Transverse colon (tissue), 4 donors: ENCODE data around the gene PLCL1. TPM values are rescaled to one million over a fixed set of nuclear protein-coding genes. Genes with fewer than 3 reads are reported as not detected.

ENCODE experiments used
- DNase-seq: peaks from one replicate; pipeline ENCODE4 v3.0.0-alpha.2; 2019
- H3K27ac ChIP-seq, 4 donors: fragments of 200-600 bp; sonication (generic); 2 replicates each; pipeline ENCODE4 v1.5.1; 2016 to 2018; ENCODE audit warnings: inconsistent platforms in 4 of 4
- H3K27me3 ChIP-seq: fragments of 200-600 bp; sonication (generic); 2 replicates; pipeline ENCODE4 v1.5.1; 2017; ENCODE audit warnings: inconsistent platforms
- H3K36me3 ChIP-seq, 4 donors: fragments of 200-600 bp; sonication (generic); 2 replicates each; pipeline ENCODE4 v1.5.1; 2017 to 2019; ENCODE audit warnings: inconsistent platforms in 4 of 4
- H3K4me1 ChIP-seq, 4 donors: fragments of 200-600 bp; sonication (generic); 2 replicates each; pipeline ENCODE4 v1.5.1; 2017 to 2020; ENCODE audit warnings: inconsistent platforms in 4 of 4
- H3K4me3 ChIP-seq, 4 donors: fragments of 200-600 bp; sonication (generic); 1 replicate in 1 of 4; 2 replicates in 3 of 4; pipeline versions ENCODE4 v1.5.1 to v1.6.1; 2017 to 2019; ENCODE audit warnings: inconsistent platforms in 4 of 4
- H3K9me3 ChIP-seq, 2 donors: fragments of 200-600 bp; sonication (generic); 2 replicates each; pipeline ENCODE4 v1.5.1; 2017 to 2019; ENCODE audit warnings: inconsistent platforms in 2 of 2
- CTCF ChIP-seq, 5 experiments: fragments of 200-600 bp in 3 of 5; fragments of 450-650 bp in 2 of 5; sonication (generic) in 3 of 5; IDR thresholded peaks; 1 replicate in 2 of 5; 2 replicates in 3 of 5; pipeline ENCODE4 v1.5.1; 2016 to 2017; ENCODE audit warnings: antibody characterized with exemption in 5 of 5, inconsistent platforms in 3 of 5, mild to moderate bottlenecking in 2 of 5, moderate library complexity in 1 of 5
- EP300 ChIP-seq: sonication (generic); formaldehyde crosslinking; IDR thresholded peaks from one replicate; pipeline ENCODE4 v1.6.1; 2017; ENCODE audit warnings: antibody characterized with exemption, low read depth
- POLR2A ChIP-seq: fragments of 450-650 bp; IDR thresholded peaks from one replicate; pipeline ENCODE4 v1.6.1; 2016; ENCODE audit warnings: antibody characterized with exemption, mild to moderate bottlenecking, moderate library complexity
- POLR2AphosphoS5 ChIP-seq, 3 donors: sonication (generic); formaldehyde crosslinking; IDR thresholded peaks; one replicate each; pipeline ENCODE4 v1.6.1; 2016; ENCODE audit warnings: antibody characterized with exemption in 3 of 3
- WGBS, 2 donors: methylation state at CpG; one replicate each; pipeline ENCODE4 v1.1.5; 2018; ENCODE audit warnings: low coverage in 1 of 2; 5-methylcytosine and 5-hydroxymethylcytosine counted together
- in situ Hi-C, 4 donors: fragments of 200-750 bp; cut with MboI; loops; one replicate each; pipeline versions ENCODE4 v1.15.0 to v1.15.1; 2017; ENCODE audit warnings: low sequenced_read_pairs in 3 of 4, low pct_ligation_motif_present in 1 of 4, low pct_unique_long_range_greater_than_20kb in 1 of 4
- intact Hi-C: fragments of 100-400 bp; cut with DNase I; formaldehyde crosslinking; loops from one replicate; pipeline ENCODE4 v1.15.1; 2023; ENCODE audit warnings: low total_unique reads
- total RNA-seq, 4 donors: library from RNA; depleted of rRNA; stranded (reverse); fragments of >200 nt; gene quantifications; one replicate each; pipeline ENCODE4 v1.1.0, GENCODE V29; 2016

Gene PLCL1
- total RNA-seq, 4 donors from 2014 or later: 0.20 to 7.1 (median 5.3) TPM

DNA sequence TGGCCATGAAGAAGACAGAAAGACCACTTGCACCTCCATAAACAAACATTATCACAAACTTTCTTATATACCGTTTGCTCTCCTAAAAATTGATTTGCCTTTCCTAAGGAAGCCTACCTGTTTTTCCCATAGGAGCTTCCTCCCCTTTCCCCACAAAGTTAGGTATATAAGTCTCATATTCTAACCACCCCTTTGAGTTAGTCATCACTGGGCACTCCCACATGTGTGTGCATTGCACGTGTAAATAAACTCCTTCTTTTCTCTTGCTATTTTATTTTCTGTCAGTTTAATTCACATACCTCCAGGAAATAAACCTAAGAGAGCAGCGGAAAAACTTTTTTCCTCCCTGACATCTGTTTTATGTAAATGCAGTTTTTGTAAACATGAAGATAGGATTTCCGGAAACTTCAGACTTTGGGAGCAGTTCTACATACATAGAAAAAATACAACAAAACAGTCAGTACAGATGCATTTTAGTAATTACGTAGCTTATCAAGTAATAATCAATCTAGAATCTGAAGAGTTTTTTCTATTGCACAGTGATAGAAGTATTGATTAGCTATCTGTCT is 46.6 kb downstream of the PLCL1 start:
- Histone ChIP-seq H3K27ac (no peak overlapping the region), H3K4me3 (no peak overlapping the region), H3K9me3 (no peaks in the 10 kb centered on the region), H3K36me3 (no peaks in the 10 kb centered on the region), H3K27me3 (no peaks in the 10 kb centered on the region), H3K4me1 (peaks cover 0 to 9% (median 0%) of the 10 kb centered on the region in 4 donors)
- DNase-seq: no peak
- WGBS, 2 donors: 65 to 67% methylated on average over 5 of the region's 5 CpGs
- in situ Hi-C loops: no loop called here
- intact Hi-C loops: no loop called here
- TF ChIP-seq POLR2A (no peak), EP300 (no peak), CTCF (IDR thresholded peaks at IDR 0.05) (no peak), POLR2AphosphoS5 (IDR thresholded peaks at IDR 0.05) (no peak)

DNA sequence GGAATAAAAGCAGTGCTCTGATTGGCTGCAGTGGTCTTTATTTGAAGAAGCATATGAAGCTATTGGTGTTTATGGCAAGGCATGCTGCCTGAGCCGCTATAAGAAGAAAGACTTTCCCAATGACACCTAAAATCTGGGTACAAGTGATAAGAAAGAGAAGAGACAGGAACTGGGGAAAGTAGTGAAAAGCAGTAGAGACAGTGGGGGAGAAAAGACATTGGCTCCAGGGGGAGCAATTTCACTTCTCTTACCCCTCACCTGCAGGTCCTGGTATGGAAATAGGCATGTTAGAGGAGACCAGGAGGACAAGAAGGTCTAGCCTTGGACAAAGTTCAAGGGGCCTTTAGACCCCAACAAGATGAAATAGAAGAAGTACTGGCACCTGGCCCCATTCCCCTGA is 47.1 kb downstream of the PLCL1 start:
- H3K27ac ChIP-seq: no peak overlapping the region
- in situ Hi-C loops: no loop called here
- 76 to 100% methylated on average over 1 of the region's 1 CpG for WGBS, 2 donors
- peaks cover 0 to 9% (median 0%) of the 10 kb centered on the region in 4 donors for H3K4me1 ChIP-seq
- intact Hi-C loops: no loop called here
- H3K27me3 ChIP-seq: no peaks in the 10 kb centered on the region
- DNase-seq: no peak
- no peaks in the 10 kb centered on the region for H3K36me3 ChIP-seq
- no peaks in the 10 kb centered on the region for H3K9me3 ChIP-seq
- TF ChIP-seq POLR2AphosphoS5 (IDR thresholded peaks at IDR 0.05): no peak
- TF ChIP-seq CTCF (IDR thresholded peaks at IDR 0.05): no peak
- no peak for TF ChIP-seq POLR2A
- TF ChIP-seq EP300: no peak
- H3K4me3 ChIP-seq: no peak overlapping the region

- Histone ChIP-seq H3K27me3 (no peaks in the 10 kb centered on the region), H3K27ac (no peak overlapping the region), H3K36me3 (no peaks in the 10 kb centered on the region), H3K4me3 (no peak overlapping the region), H3K4me1 (peaks cover 0 to 9% (median 0%) of the 10 kb centered on the region in 4 donors), H3K9me3 (no peaks in the 10 kb centered on the region)
- WGBS, 2 donors: 55 to 70% methylated on average over 2 of the region's 2 CpGs
- no peak for DNase-seq
- TF ChIP-seq POLR2AphosphoS5 (IDR thresholded peaks at IDR 0.05) (no peak), EP300 (no peak), CTCF (IDR thresholded peaks at IDR 0.05) (no peak), POLR2A (no peak)
- intact Hi-C loops (no loop called here), in situ Hi-C loops (no loop called here)
Measured at GRCh38 chr2:197852108-197852507, 47.7 kb downstream of the PLCL1 start.

DNA sequence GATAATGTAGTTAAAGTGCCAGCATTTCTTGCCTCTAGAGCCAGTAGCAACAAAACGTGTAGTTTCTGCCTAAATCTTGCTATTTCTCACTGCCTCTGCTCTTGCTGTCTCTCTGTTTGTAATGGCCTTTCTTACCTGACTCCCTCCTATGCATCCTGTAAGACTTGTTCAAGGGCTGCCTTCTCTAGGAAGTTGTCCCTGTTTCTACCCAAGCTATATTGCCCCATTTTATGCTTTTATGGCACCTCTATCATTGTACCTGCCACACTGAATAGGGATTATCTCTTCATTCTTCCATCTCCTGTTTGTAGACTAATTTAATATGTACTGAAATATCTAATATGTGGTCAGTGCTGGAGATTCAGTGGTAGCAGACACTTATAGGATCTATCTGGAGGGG is 49.2 kb downstream of the PLCL1 start:
- intact Hi-C loops: no loop called here
- TF ChIP-seq POLR2AphosphoS5 (IDR thresholded peaks at IDR 0.05) (no peak), EP300 (no peak), CTCF (IDR thresholded peaks at IDR 0.05) (no peak), POLR2A (no peak)
- Histone ChIP-seq H3K36me3 (no peaks in the 10 kb centered on the region), H3K4me3 (no peak overlapping the region), H3K27me3 (no peaks in the 10 kb centered on the region), H3K4me1 (peaks cover 0 to 9% (median 0%) of the 10 kb centered on the region in 4 donors), H3K27ac (no peak overlapping the region), H3K9me3 (no peaks in the 10 kb centered on the region)
- DNase-seq: no peak
- in situ Hi-C loops: no loop called here
- 15 to 67% methylated on average over 1 of the region's 1 CpG for WGBS, 2 donors
